T-helper 1 cell treated with Interleukin-12 subunit alpha and Interleukin-12 subunit beta and Interleukin-4 antibody, amounts not matched to agents 30 μg/mL and 1 μg/mL, for 36 hours (primary cell): ENCODE measurements around the gene TPPP2.
"Not testable (repeated sequence)": the region's sequence is repeated elsewhere in the genome, so short reads cannot be mapped to it uniquely, and the experiment has no call there.

Experiments used
- H3K27ac Mint-ChIP-seq: one replicate; pipeline ENCODE4 v1.8.0; 2021; ENCODE audit warnings: mild to moderate bottlenecking, mixed read lengths
- H3K27me3 Mint-ChIP-seq: one replicate; pipeline ENCODE4 v1.8.0; 2021; ENCODE audit warnings: low read depth, mixed read lengths
- H3K36me3 Mint-ChIP-seq: one replicate; pipeline ENCODE4 v1.8.0; 2021; ENCODE audit warnings: low read depth, mixed read lengths
- H3K4me1 Mint-ChIP-seq: one replicate; pipeline ENCODE4 v1.8.0; 2021; ENCODE audit warnings: low read depth, mixed read lengths
- H3K4me3 Mint-ChIP-seq: one replicate; pipeline ENCODE4 v1.8.0; 2021; ENCODE audit warnings: mild to moderate bottlenecking, moderate library complexity, mixed read lengths
- H3K9me3 Mint-ChIP-seq: one replicate; pipeline ENCODE4 v1.8.0; 2021; ENCODE audit warnings: mixed read lengths

TPPP2 gene

DNA sequence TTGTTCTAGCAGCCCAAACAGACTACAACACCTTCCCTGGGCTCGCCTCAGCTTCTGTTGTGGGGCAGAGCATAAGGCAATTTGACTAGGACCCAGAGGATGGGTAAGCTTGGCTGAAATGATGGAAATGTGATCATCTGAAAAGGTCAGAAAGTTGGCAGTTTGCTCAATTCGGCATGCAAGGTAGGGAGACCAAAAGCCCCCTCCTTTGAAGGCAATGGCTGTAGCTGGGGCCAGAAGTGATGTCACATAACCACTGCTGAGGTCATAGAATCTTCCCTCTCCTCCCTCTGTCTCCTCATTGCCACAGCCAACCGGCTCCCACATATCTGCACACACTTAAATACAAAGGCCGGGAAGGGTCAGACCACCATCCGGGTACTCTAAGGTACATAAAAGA is at the start of gene TPPP2:
Gene TPPP2, plus strand, starts transcription at position 301 of the 400 bp plus-strand sequence. CDS start 365 bp downstream, outside the sequence.
- Mint-ChIP-seq H3K4me3 (no peak within 1 kb of the TSS), H3K36me3 (no peaks in the 10 kb centered on the region)

DNA sequence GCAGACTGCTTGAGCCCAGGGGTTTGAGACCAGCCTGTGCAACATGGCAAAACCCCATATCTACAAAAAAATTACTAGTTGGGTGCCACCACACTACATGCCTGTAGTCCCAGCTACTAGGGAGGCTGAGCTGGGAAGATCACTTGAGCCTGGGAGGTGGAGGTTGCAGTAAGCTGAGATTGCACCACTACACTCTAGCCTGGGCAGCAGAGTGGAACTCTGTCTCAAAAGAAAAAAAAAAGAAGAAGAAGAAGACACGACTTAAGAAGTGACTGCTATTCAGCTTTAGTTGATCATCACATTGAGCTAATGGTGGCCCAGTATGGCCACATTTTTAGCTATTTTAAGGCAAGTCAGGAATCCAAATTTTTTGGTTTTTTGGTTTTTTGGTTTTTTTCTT is 49.1 kb upstream of the TPPP2 start:
- peaks cover 27% of the 10 kb centered on the region for H3K27me3 Mint-ChIP-seq
- H3K4me3 Mint-ChIP-seq = no peak overlapping the region
- H3K4me1 Mint-ChIP-seq = peaks cover 1% of the 10 kb centered on the region
- no peaks in the 10 kb centered on the region for H3K36me3 Mint-ChIP-seq
- H3K27ac Mint-ChIP-seq = no peak overlapping the region
- no peaks in the 10 kb centered on the region for H3K9me3 Mint-ChIP-seq

More for the DNA sequence above, at the start of gene TPPP2:
- H3K27me3 Mint-ChIP-seq = peaks cover 27% of the 10 kb centered on the region
- no peaks in the 10 kb centered on the region for H3K9me3 Mint-ChIP-seq
- no peaks in the 10 kb centered on the region for H3K4me1 Mint-ChIP-seq
- no peak within 1 kb of the TSS for H3K27ac Mint-ChIP-seq

DNA sequence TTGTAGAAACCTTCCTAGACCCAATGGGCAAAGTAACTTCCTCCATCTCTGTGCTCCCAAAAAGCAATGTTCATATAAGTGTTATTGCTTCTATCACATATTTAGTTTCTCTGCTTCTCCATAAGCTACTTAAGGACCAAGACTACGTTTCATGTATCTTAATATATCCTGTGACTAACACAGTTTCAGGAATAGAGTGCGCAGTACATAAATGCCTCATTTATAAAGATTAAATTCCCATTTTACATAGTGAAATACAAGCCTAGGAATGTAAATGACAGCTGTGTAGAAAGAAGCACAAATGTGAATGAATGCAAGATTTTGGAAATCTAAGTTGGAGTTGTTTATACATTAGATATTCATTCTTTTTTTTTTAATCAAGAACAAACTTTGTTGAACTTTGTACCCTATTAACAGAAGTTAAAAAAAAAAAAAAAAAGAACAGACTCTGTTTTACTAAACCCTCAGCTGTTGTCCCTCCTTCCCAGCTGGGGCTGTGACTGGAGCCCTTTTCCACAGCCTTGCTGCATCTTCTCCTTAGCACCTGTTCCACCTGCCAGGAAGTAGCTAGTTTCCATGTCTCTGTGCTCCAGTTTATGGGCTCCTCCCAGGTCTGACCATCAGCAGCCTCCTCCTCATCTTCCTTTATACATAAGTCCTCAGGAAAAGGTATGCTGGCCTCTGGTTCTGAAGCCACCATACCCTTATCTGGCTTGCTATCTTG is 47.2 kb upstream of the TPPP2 start:
- Mint-ChIP-seq H3K9me3 (no peaks in the 10 kb centered on the region), H3K36me3 (no peaks in the 10 kb centered on the region), H3K27ac (no peak overlapping the region), H3K4me1 (peaks cover 1% of the 10 kb centered on the region), H3K4me3 (no peak overlapping the region), H3K27me3 (peaks cover 27% of the 10 kb centered on the region)

DNA sequence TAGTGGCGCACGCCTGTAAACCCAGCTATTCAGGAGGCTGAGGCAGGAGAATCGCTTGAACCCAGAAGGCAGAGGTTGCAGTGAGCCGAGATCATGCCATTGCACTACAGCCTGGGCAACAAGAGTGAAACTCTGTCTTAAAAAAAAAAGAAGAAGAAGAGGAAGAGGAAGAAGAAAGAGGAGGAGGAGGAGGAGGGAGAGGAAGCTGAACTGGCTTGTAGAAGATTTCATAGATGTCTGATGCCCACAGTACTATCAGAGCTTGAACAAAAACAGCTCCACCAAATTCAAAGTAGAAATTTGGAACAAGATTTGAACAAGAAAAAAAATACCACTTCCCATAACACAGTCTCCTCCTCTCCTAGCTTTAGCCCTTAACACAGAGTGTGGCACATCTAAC is 44.4 kb upstream of the TPPP2 start:
- H3K4me3 Mint-ChIP-seq, H3K36me3 Mint-ChIP-seq, H3K9me3 Mint-ChIP-seq, H3K4me1 Mint-ChIP-seq, H3K27ac Mint-ChIP-seq: not testable (repeated sequence)
- H3K27me3 Mint-ChIP-seq = peaks cover 11% of the 10 kb centered on the region

DNA sequence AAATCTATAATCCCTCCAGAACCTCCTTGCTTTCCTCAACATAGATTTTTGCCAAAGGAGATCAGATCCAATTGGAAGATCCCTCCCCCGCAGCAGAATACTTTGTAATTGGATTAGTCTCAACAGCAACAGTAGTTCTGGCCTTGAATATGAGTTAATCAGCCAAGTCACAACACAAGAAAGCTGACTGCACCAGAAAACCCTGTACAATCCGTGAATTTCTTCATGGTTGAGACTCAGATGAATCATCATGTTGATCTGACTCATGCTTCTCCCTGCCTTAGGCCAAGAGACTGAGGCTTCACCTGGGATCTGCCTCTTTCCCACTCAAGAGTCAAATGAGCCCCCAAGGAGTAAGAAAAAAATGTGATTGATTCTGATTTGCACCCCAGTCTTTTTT is 43.2 kb upstream of the TPPP2 start:
- Mint-ChIP-seq H3K27me3 (peaks cover 11% of the 10 kb centered on the region), H3K9me3 (no peaks in the 10 kb centered on the region), H3K4me3 (no peak overlapping the region), H3K4me1 (peaks cover 11% of the 10 kb centered on the region), H3K27ac (no peak overlapping the region), H3K36me3 (peaks cover 8% of the 10 kb centered on the region)

DNA sequence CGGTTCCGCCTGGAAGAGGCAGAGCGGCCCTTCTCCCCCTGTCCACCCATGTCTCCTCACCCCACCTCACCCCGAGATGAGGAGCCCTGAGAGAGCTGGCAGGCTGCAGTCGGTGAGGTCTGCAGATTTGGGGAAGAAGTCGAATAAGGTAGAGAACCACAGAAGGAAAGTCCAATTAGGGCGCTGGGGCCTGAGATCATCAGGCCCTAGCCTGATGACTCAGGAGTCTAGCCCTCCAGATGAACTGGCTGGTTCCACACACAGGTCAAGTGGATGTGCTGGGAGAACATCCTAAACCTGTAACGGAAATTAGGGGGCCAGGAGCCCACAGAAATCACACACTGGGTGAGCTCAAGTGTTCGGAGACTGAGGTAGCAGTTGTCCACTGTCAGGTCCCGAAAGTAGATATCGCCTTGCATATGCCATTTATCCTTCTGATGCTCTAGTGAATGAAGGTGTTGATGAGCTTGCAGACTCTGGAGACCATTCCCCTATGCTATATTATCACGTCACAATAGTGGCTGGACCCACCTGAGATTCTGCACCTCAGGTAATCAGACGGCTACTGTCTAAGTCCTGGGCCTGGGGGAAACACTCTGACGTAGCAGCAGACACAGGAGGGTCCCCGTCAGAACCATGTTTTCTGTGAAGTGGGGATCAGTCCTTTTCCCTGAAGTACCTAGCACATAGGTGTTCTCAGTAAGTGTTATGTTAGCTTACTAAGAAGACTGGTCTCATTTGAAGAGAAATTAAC is 41.1 kb upstream of the TPPP2 start:
- peak overlapping the region; percentile 22 for H3K4me3 Mint-ChIP-seq
- H3K27ac Mint-ChIP-seq = no peak overlapping the region
- peaks cover 2% of the 10 kb centered on the region for H3K27me3 Mint-ChIP-seq

DNA sequence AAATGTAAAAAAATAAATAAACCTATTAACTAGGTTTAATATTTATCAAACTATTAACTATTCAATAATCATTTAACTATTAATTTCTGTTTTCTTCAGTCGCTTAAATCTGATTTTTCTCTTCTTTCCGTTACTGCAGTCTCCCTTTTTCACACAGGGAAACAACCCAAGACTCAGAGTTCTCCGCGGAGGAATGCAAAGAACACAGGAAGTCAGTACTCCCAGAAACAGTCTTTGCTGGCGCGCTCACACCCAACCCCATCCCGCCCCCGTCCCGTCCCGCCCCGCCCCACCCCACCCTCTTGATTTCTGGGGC is 40.6 kb upstream of the TPPP2 start:
- Mint-ChIP-seq H3K4me1 (peaks cover 18% of the 10 kb centered on the region), H3K27ac (peak overlapping the region; percentile 79), H3K27me3 (no peaks in the 10 kb centered on the region), H3K9me3 (no peaks in the 10 kb centered on the region), H3K36me3 (peaks cover 22% of the 10 kb centered on the region), H3K4me3 (peak overlapping the region; percentile 87)

More for the DNA sequence above, 41.1 kb upstream of the TPPP2 start:
- peaks cover 18% of the 10 kb centered on the region for H3K4me1 Mint-ChIP-seq
- no peaks in the 10 kb centered on the region for H3K9me3 Mint-ChIP-seq
- peaks cover 19% of the 10 kb centered on the region for H3K36me3 Mint-ChIP-seq

DNA sequence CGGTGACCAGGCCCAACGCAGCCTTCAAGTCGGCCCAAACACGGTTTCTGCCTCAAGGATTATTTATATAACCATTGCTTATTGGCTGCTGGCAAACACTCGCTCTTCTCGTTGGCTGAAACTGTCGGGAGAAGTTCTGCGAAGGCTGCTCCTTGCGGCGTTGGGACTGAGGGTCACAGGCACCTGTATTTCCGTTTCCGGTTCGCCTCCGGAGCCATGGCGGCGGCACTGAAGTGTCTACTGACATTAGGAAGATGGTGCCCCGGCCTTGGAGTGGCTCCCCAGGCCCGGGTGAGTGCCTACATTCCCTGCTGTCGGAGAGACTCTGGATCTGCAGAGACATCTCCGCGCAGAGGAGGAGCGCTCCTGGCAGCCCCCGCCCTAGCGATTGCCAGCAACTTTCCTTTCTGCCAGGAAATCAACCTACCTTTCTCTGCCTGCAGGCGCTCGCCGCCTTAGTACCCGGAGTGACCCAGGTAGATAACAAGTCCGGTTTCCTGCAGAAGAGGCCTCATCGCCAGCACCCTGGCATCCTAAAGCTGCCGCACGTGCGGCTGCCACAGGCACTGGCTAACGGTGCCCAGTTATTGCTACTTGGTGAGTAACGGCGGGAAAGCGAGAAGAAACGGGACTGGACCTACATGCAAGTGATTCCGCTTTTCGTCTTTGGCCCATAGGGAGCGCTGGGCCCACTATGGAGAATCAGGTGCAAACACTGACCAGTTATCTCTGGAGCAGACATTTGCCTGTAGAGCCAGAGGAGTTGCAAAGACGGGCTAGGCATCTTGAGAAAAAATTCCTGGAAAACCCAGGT is 40.0 kb upstream of the TPPP2 start, which contains the start of gene METTL17:
Gene METTL17, plus strand, starts transcription at position 194 of the 814 bp plus-strand sequence. Its CDS starts 23 bp downstream, at position 217.
- H3K27me3 Mint-ChIP-seq = no peaks in the 10 kb centered on the region
- H3K4me1 Mint-ChIP-seq = peaks cover 21% of the 10 kb centered on the region
- peaks cover 27% of the 10 kb centered on the region for H3K36me3 Mint-ChIP-seq
- no peaks in the 10 kb centered on the region for H3K9me3 Mint-ChIP-seq
- peak within 1 kb of the TSS; percentile 87 for H3K4me3 Mint-ChIP-seq
- peak within 1 kb of the TSS; percentile 79 for H3K27ac Mint-ChIP-seq

DNA sequence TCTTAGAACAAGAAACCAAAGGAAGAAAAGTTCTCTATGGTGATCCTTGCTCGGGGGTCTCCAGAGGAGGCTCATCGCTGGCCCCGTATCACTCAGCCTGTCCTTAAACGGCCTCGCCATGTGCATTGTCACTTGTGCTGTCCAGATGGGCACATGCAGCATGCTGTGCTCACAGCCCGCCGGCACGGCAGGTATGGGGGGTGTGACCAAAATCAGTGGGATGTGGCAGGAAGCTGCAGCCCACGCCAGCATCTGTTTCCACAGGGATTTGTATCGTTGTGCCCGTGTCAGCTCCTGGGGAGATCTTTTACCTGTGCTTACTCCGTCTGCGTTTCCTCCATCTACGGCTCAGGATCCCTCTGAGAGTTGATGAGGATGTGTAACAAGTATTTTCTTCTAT is 33.5 kb upstream of the TPPP2 start:
- peaks cover 41% of the 10 kb centered on the region for H3K36me3 Mint-ChIP-seq
- no peaks in the 10 kb centered on the region for H3K9me3 Mint-ChIP-seq
- H3K4me1 Mint-ChIP-seq = peaks cover 11% of the 10 kb centered on the region
- no peak overlapping the region for H3K4me3 Mint-ChIP-seq
- H3K27me3 Mint-ChIP-seq = no peaks in the 10 kb centered on the region
- H3K27ac Mint-ChIP-seq = no peak overlapping the region

DNA sequence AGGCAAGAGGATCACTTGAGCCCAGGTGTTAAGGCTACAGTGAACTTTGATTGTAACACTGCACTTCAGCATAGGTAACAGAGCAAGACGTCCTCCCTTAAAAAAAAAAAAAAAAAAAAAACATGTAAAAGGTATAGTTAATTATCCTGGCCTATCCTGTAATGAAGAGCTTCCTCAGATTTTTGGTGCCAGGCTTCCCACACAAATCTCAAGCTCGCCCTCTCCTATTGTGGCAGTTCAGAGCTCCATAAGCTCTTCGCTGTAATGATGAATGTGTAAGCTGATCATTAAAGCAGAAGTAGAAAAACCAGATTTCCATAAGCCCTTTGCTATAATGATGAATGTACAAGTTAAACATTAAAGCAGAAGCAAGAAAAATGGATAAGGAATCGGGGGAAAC is 32.9 kb upstream of the TPPP2 start:
- Mint-ChIP-seq H3K27ac (no peak overlapping the region), H3K27me3 (no peaks in the 10 kb centered on the region), H3K9me3 (no peaks in the 10 kb centered on the region), H3K4me3 (no peak overlapping the region), H3K4me1 (peaks cover 8% of the 10 kb centered on the region), H3K36me3 (peaks cover 37% of the 10 kb centered on the region)

DNA sequence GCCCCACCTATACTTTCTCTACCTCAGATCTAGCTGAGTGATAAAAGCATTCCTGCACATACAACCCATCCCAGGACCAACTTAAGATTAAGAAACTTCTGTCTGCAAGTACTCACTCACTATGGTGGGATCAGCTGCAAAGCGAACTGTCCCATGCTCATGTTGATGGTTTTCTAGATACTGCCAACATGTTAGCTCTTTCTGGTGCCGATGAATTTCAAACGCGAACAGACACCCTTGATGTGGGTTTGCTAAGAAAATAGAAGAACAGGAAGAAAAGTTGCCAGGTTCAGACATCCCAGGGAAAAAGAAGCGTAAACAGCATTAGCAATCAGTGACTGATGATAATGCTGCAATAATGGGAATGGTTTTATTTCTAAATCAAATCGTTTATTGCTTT is 32.5 kb upstream of the TPPP2 start:
- Mint-ChIP-seq H3K36me3 (peaks cover 37% of the 10 kb centered on the region), H3K4me1 (peaks cover 5% of the 10 kb centered on the region), H3K27me3 (no peaks in the 10 kb centered on the region)

DNA sequence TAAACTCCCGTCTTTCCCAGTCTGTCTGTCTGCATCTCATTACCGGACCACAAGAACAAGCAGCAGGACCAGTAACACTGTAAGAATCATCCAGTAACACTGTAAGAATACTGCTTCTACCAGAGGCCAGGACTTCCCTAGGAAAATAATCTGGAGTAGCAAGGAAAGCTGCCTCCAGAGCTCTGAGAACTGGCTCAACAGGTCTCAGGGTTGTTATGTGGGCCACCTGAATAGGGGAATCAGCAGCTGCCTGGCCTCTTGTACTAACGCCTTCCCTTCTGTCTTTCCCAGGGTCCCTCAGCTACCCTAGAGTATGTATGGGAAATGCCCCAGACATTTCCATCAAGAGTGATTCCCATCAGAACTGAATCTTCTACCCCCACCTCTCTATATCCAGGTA is 31.9 kb upstream of the TPPP2 start:
- Mint-ChIP-seq H3K27ac (no peak overlapping the region), H3K4me1 (peaks cover 5% of the 10 kb centered on the region), H3K27me3 (no peaks in the 10 kb centered on the region), H3K36me3 (peaks cover 31% of the 10 kb centered on the region), H3K4me3 (no peak overlapping the region), H3K9me3 (no peaks in the 10 kb centered on the region)

More for the DNA sequence above, 32.5 kb upstream of the TPPP2 start:
- no peak overlapping the region for H3K27ac Mint-ChIP-seq
- no peaks in the 10 kb centered on the region for H3K9me3 Mint-ChIP-seq
- H3K4me3 Mint-ChIP-seq = no peak overlapping the region

DNA sequence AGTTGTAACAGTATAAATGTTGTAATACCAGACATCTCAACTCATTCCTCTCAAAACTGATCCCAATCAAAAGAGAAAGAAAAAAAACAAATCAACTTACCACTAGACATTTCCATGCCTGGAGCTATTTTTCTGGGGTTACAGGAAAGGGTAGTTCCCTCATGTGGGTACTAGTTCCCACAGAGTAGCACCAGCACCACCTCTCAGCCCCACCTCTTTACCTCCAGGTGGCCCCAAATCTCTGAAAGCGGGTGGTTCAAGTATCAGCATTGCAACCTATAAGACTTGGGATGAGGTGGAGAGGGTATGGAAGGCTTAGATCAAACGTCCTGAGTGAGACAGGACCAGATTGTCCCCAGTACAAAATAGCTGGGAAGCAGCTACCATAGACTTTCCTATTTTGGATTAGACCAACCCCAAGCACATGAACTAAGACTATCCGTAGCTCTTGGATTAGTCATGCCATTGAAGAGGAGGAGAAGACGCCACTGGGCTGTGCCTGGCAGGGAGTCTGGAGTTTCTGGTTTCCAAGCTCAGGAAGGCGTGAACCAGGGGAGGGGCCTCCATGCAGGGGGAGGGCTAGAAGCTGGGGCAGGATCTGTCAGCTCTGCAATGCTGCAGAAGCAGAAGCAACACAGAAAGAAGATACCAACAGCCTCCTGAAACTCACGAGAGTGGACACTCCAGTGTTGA is 31.2 kb upstream of the TPPP2 start, which contains the start of gene SLC39A2:
Gene SLC39A2, plus strand, starts transcription at position 620 of the 693 bp plus-strand sequence. CDS start 154 bp downstream, outside the sequence.
- Mint-ChIP-seq H3K9me3 (no peaks in the 10 kb centered on the region), H3K27me3 (no peaks in the 10 kb centered on the region), H3K4me1 (peaks cover 4% of the 10 kb centered on the region), H3K27ac (no peak within 1 kb of the TSS), H3K4me3 (no peak within 1 kb of the TSS), H3K36me3 (peaks cover 29% of the 10 kb centered on the region)

DNA sequence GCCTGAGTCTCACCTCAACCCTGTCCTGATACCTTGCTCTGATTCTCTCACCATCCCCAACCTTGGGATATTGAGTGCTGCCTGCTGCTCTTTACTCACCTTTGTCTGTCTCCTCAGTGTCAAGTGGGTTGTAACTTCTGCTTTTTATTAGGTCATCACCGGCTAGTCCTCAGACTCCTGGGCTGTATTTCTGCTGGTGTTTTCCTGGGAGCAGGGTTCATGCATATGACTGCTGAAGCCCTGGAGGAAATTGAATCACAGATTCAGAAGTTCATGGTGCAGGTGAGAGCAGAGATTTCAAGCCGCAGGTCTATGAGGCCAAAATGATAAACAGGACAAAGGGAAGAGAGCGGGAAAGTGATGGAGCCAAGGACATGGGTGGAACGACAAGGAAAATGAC is 30.4 kb upstream of the TPPP2 start:
- Mint-ChIP-seq H3K4me3 (no peak overlapping the region), H3K9me3 (no peaks in the 10 kb centered on the region), H3K27ac (no peak overlapping the region), H3K27me3 (no peaks in the 10 kb centered on the region), H3K4me1 (peaks cover 4% of the 10 kb centered on the region), H3K36me3 (peaks cover 24% of the 10 kb centered on the region)
